LNCaP clone FGC (cell line): Measurements from ENCODE around the gene KCND3.

ENCODE experiments used
- DNase-seq: peaks from one replicate; pipeline ENCODE4 v3.0.0-alpha.2; 2011; ENCODE audit warnings: low read depth
- H3K4me3 ChIP-seq: 2 replicates; pipeline ENCODE4 v1.5.1; 2011; ENCODE audit warnings: mild to moderate bottlenecking, low read depth, low read length, control low read depth
- CTCF ChIP-seq: IDR thresholded peaks from 2 replicates; pipeline ENCODE4 v1.5.1; 2012; ENCODE audit warnings: mild to moderate bottlenecking; ENCODE audit not compliant: control insufficient read depth, insufficient read depth; ENCODE audit errors: extremely low read depth

KCND3 gene

GRCh38 chr1:111921948-111922347 is 67.5 kb downstream of the KCND3 start:
- no peak for DNase-seq
- no peak for TF ChIP-seq CTCF
- no peak overlapping the region for H3K4me3 ChIP-seq

GRCh38 chr1:111920221-111921024 is 69.0 kb downstream of the KCND3 start:
- TF ChIP-seq CTCF = no peak
- DNase-seq = peak; percentile 87
- no peak overlapping the region for H3K4me3 ChIP-seq

GRCh38 chr1:111911776-111912515 is 77.5 kb downstream of the KCND3 start:
- no peak for TF ChIP-seq CTCF
- H3K4me3 ChIP-seq = no peak overlapping the region
- no peak for DNase-seq

GRCh38 chr1:111911061-111911460 is 78.4 kb downstream of the KCND3 start:
- DNase-seq = no peak
- no peak overlapping the region for H3K4me3 ChIP-seq
- TF ChIP-seq CTCF = no peak

GRCh38 chr1:111909030-111909429 is 80.4 kb downstream of the KCND3 start:
- H3K4me3 ChIP-seq = no peak overlapping the region
- no peak for DNase-seq
- no peak for TF ChIP-seq CTCF

- DNase-seq = no peak
- no peak for TF ChIP-seq CTCF
- no peak overlapping the region for H3K4me3 ChIP-seq
Observed at GRCh38 chr1:111908011-111908621, 81.4 kb downstream of the KCND3 start.
